Caco-2 (cell line): Measurements from ENCODE around the gene PARP8. TPM values are rescaled to one million over a fixed set of nuclear protein-coding genes. Genes with fewer than 3 reads are reported as not detected.

ENCODE experiments used
- BruUV-seq: library from RNA; stranded (reverse); fragments of 400-500 nt; replicated peaks from 2 replicates; lab custom pipeline; 2021; lab: Mats Ljungman, UMichigan
- CTCF ChIA-PET: fragments of 300-600 bp; sonication (Branson Sonifier 250); formaldehyde crosslinking; loops from one replicate; lab custom pipeline; 2022; ENCODE audit warnings: antibody characterized with exemption; lab: Charles Lee
- POLR2A ChIA-PET: fragments of 300-600 bp; sonication (Branson Sonifier 250); formaldehyde crosslinking; loops from one replicate; lab custom pipeline; 2022; ENCODE audit warnings: antibody characterized with exemption; lab: Charles Lee
- DNase-seq, 2 experiments: peaks; one replicate each; pipeline versions ENCODE4 v3.0.0 to v3.0.0-alpha.2; 2020 to 2022
- H3K27me3 ChIP-seq: replicated peaks from 2 replicates; pipeline ENCODE4 v1.6.0; 2011; ENCODE audit warnings: low read length; ENCODE audit not compliant: control insufficient read depth, insufficient read depth
- H3K36me3 ChIP-seq: 2 replicates; pipeline ENCODE4 v1.5.1; 2011; ENCODE audit warnings: low read length; ENCODE audit not compliant: control insufficient read depth, insufficient read depth
- H3K4me1 ChIP-seq: fragments of 250-450 bp; sonication (Bioruptor Pico); 2 replicates; pipeline ENCODE4 v1.5.1; 2020; ENCODE audit warnings: mild to moderate bottlenecking
- H3K4me3 ChIP-seq: 2 replicates; pipeline ENCODE4 v1.5.1; 2011; ENCODE audit warnings: low read depth, mild to moderate bottlenecking, control low read depth, low read length
- H3K9me3 ChIP-seq: fragments of 250-450 bp; sonication (Bioruptor Pico); 2 replicates; pipeline ENCODE4 v1.5.1; 2020; ENCODE audit warnings: mild to moderate bottlenecking, moderate library complexity
- H3K27ac Mint-ChIP-seq: one replicate; pipeline ENCODE4 v1.8.0; 2022; ENCODE audit warnings: mixed read lengths; ENCODE audit not compliant: unreplicated experiment
- H3K27me3 Mint-ChIP-seq: one replicate; pipeline ENCODE4 v1.8.0; 2022; ENCODE audit warnings: mixed read lengths; ENCODE audit not compliant: insufficient read depth, unreplicated experiment
- H3K36me3 Mint-ChIP-seq: one replicate; pipeline ENCODE4 v1.8.0; 2022; ENCODE audit warnings: mild to moderate bottlenecking, mixed read lengths; ENCODE audit not compliant: insufficient read depth, unreplicated experiment
- H3K4me1 Mint-ChIP-seq: one replicate; pipeline ENCODE4 v1.8.0; 2022; ENCODE audit warnings: low read depth, mixed read lengths; ENCODE audit not compliant: unreplicated experiment
- H3K4me3 Mint-ChIP-seq: one replicate; pipeline ENCODE4 v1.8.0; 2022; ENCODE audit warnings: mild to moderate bottlenecking, moderate library complexity, mixed read lengths; ENCODE audit not compliant: unreplicated experiment
- H3K9me3 Mint-ChIP-seq: one replicate; pipeline ENCODE4 v1.8.0; 2022; ENCODE audit warnings: mixed read lengths; ENCODE audit not compliant: unreplicated experiment
- intact Hi-C: fragments of 100-400 bp; cut with micrococcal nuclease; formaldehyde crosslinking; loops from one replicate; pipeline ENCODE4 v1.10.0; 2022; ENCODE audit not compliant: unreplicated experiment
- total RNA-seq: library from RNA; stranded (reverse); gene quantifications from 2 replicates; pipeline ENCODE4 v1.2.3, GENCODE V29; 2022
- TF ChIP-seq, protein P1 (sequence below), 2 experiments: fragments of 200-600 bp in 1 of 2; IDR thresholded peaks; 1 replicate in 1 of 2; 2 replicates in 1 of 2; pipeline versions ENCODE4 v1.5.1 to v1.8.0; 2011 to 2022; ENCODE audit warnings: antibody characterized with exemption in 1 of 2, control low read depth in 1 of 2, inconsistent platforms in 1 of 2, low read depth in 1 of 2, low read length in 1 of 2, mild to moderate bottlenecking in 1 of 2, moderate library complexity in 1 of 2; ENCODE audit not compliant: insufficient read depth in 1 of 2, severe bottlenecking in 1 of 2, unreplicated experiment in 1 of 2

PARP8 gene
- total RNA-seq, 1 experiment from 2014 or later, result 0.79 TPM

DNA sequence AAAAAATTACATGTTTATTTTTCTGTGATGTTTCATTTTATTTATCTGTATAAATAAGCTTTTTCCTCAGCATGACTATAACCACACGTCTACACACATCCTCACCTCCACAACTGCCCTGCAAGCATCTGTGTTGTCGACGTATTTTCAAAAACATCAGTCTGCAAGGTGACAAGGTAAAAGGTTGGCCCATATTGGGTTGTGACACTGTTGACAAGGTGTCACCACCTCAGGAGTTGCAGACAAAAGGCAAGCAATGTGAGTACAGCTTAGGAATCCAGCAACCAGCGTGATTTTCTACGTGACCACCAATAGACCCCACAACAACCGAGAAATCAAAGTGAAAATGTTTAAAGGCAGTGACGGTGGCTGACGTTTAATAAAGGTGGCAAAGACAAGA lies 187.6 kb downstream of the PARP8 start:
- Mint-ChIP-seq H3K4me3 (no peak overlapping the region), H3K4me1 (no peaks in the 10 kb centered on the region), H3K36me3 (no peaks in the 10 kb centered on the region), H3K9me3 (no peaks in the 10 kb centered on the region), H3K27ac (no peak overlapping the region), H3K27me3 (no peaks in the 10 kb centered on the region)
- no TSS peak for BruUV-seq
- TF ChIP-seq, protein P1, sequence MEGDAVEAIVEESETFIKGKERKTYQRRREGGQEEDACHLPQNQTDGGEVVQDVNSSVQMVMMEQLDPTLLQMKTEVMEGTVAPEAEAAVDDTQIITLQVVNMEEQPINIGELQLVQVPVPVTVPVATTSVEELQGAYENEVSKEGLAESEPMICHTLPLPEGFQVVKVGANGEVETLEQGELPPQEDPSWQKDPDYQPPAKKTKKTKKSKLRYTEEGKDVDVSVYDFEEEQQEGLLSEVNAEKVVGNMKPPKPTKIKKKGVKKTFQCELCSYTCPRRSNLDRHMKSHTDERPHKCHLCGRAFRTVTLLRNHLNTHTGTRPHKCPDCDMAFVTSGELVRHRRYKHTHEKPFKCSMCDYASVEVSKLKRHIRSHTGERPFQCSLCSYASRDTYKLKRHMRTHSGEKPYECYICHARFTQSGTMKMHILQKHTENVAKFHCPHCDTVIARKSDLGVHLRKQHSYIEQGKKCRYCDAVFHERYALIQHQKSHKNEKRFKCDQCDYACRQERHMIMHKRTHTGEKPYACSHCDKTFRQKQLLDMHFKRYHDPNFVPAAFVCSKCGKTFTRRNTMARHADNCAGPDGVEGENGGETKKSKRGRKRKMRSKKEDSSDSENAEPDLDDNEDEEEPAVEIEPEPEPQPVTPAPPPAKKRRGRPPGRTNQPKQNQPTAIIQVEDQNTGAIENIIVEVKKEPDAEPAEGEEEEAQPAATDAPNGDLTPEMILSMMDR (IDR thresholded peaks at IDR 0.05; ENCODE audit: insufficient read depth in 1 of 2, low read depth in 1 of 2, low read length in 1 of 2, severe bottlenecking in 1 of 2, unreplicated experiment in 1 of 2), result no peak
- H3K9me3 ChIP-seq, result no peaks in the 10 kb centered on the region
- ChIA-PET CTCF (no interaction called here), POLR2A (no interaction called here)
- no peaks in the 10 kb centered on the region; the same call in 1 of the 2 replicates for H3K4me1 ChIP-seq
- no peaks in the 10 kb centered on the region for H3K27me3 ChIP-seq
- DNase-seq, result no peak
- H3K4me3 ChIP-seq, result no peak overlapping the region
- intact Hi-C loops, result no loop called here
- H3K36me3 ChIP-seq, result no peaks in the 10 kb centered on the region

DNA sequence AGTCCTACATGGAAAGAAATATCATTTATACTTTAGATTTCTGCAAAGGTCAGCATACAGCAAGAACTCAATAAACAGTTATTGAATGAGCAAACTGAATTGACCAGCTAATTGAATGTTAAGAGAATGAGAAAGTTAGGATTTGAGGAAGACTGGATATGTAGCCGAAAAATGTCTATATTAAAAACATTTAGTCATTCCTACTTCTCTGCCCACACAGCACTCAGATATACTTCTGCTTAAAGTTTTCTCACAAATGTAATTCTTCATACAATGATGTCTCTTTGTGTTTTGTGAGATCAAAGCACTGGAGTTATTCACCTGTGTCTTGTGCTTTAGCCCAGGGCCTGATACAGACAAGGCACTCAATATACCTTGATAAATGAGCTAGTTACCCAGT lies 188.6 kb downstream of the PARP8 start:
- no peaks in the 10 kb centered on the region for H3K36me3 Mint-ChIP-seq
- POLR2A ChIA-PET, result no interaction called here

DNA sequence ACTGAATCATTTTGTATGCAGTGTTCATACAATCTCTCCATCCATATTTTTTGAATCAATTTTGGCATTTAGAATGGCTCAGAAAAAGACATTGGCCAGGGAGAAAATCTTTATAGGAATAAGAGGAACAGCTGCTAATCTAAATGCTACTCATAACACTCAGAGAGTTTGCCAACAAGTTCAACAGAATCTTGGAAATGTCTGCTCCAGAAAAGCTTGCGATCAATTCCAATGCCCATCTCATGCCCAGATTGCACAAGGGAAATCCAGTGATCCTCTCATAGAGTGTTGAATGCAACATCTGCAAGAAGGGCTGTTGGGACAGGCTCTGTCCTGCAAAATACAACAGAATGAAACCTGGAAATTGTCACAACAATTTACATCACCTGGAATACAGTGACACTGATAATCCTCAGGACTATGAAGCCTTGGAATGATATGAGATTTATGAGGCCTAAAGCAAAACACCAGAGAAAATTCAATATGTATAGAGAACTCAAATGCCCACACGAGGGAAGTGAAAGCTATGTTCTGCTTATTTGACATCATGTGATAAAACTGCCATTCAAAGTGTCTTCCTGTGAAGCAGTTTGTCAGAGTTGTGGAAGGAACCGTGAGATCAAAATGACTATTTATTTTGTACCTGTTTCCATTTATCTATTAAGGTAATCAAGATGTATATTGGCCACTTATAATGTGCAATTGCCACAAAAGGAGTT lies 190.1 kb downstream of the PARP8 start:
- Mint-ChIP-seq H3K9me3 (no peaks in the 10 kb centered on the region), H3K4me1 (no peaks in the 10 kb centered on the region), H3K27ac (no peak overlapping the region), H3K27me3 (no peaks in the 10 kb centered on the region), H3K36me3 (no peaks in the 10 kb centered on the region), H3K4me3 (no peak overlapping the region)
- Histone ChIP-seq H3K4me1 (no peaks in the 10 kb centered on the region), H3K36me3 (no peaks in the 10 kb centered on the region), H3K9me3 (no peaks in the 10 kb centered on the region), H3K27me3 (no peaks in the 10 kb centered on the region), H3K4me3 (no peak overlapping the region)
- intact Hi-C loops, result no loop called here
- CTCF ChIA-PET, result no interaction called here
- TF ChIP-seq, protein P1 (IDR thresholded peaks at IDR 0.05; ENCODE audit: insufficient read depth in 1 of 2, low read depth in 1 of 2, low read length in 1 of 2, severe bottlenecking in 1 of 2, unreplicated experiment in 1 of 2), result no peak
- DNase-seq, result no peak
- BruUV-seq, result no TSS peak
- POLR2A ChIA-PET, result no interaction called here

More for the DNA sequence above, 188.6 kb downstream of the PARP8 start:
- Histone ChIP-seq H3K27me3 (no peaks in the 10 kb centered on the region), H3K4me3 (no peak overlapping the region), H3K36me3 (no peaks in the 10 kb centered on the region), H3K4me1 (no peaks in the 10 kb centered on the region), H3K9me3 (no peaks in the 10 kb centered on the region)
- Mint-ChIP-seq H3K4me3 (no peak overlapping the region), H3K27me3 (no peaks in the 10 kb centered on the region), H3K4me1 (no peaks in the 10 kb centered on the region), H3K9me3 (no peaks in the 10 kb centered on the region), H3K27ac (no peak overlapping the region)
- TF ChIP-seq, protein P1 (IDR thresholded peaks at IDR 0.05; ENCODE audit: insufficient read depth in 1 of 2, low read depth in 1 of 2, low read length in 1 of 2, severe bottlenecking in 1 of 2, unreplicated experiment in 1 of 2), result no peak
- CTCF ChIA-PET, result no interaction called here
- DNase-seq, result no peak
- BruUV-seq, result no TSS peak
- intact Hi-C loops, result no loop called here
